HepG2 (cell line): ENCODE measurements around the gene S100A8.

ENCODE experiments used
- CTCF ChIP-seq: sonication (generic); formaldehyde crosslinking; IDR thresholded peaks from 2 replicates; pipeline ENCODE4 v1.5.0; 2020; ENCODE audit warnings: mild to moderate bottlenecking, missing genetic modification reagents, moderate library complexity
- E2F1 ChIP-seq: sonication (generic); formaldehyde crosslinking; IDR thresholded peaks from 2 replicates; pipeline ENCODE4 v1.5.0; 2020; ENCODE audit warnings: missing genetic modification reagents
- FOXO1 ChIP-seq: sonication (generic); formaldehyde crosslinking; IDR thresholded peaks from 2 replicates; pipeline ENCODE4 v1.4.0; 2020; ENCODE audit warnings: missing genetic modification reagents
- GMEB1 ChIP-seq: sonication (generic); formaldehyde crosslinking; IDR thresholded peaks from 2 replicates; pipeline ENCODE4 v1.5.1; 2020; ENCODE audit warnings: missing genetic modification reagents, mild to moderate bottlenecking, borderline replicate concordance
- HIVEP1 ChIP-seq: sonication (generic); formaldehyde crosslinking; IDR thresholded peaks from 2 replicates; pipeline ENCODE4 v1.4.0; 2020; ENCODE audit warnings: mild to moderate bottlenecking, missing genetic modification reagents
- HOXA3 ChIP-seq: sonication (generic); formaldehyde crosslinking; IDR thresholded peaks from 2 replicates; pipeline ENCODE4 v1.5.0; 2020; ENCODE audit warnings: missing genetic modification reagents
- MEF2D ChIP-seq: sonication (generic); formaldehyde crosslinking; IDR thresholded peaks from 2 replicates; pipeline ENCODE4 v1.5.1; 2020; ENCODE audit warnings: mild to moderate bottlenecking, missing genetic modification reagents
- NR2F6 ChIP-seq, 2 experiments: IDR thresholded peaks; 2 replicates each; pipeline ENCODE4 v1.6.1; 2016; ENCODE audit warnings: antibody characterized with exemption in 1 of 2, mild to moderate bottlenecking in 1 of 2
- PHB2 ChIP-seq: fragments of 450-650 bp; IDR thresholded peaks from 2 replicates; pipeline ENCODE4 v1.6.1; 2018; ENCODE audit not compliant: partially characterized antibody
- POLR2AphosphoS2 ChIP-seq: IDR thresholded peaks from 2 replicates; pipeline ENCODE4 v1.6.1; 2011; ENCODE audit warnings: low read depth, low read length, improper control_type of control experiment
- POLR2AphosphoS5 ChIP-seq: IDR thresholded peaks from 2 replicates; pipeline ENCODE4 v1.6.1; 2012; ENCODE audit warnings: low read depth, low read length
- ZNF333 ChIP-seq: sonication (generic); formaldehyde crosslinking; IDR thresholded peaks from 2 replicates; pipeline ENCODE4 v1.4.0; 2020; ENCODE audit warnings: mild to moderate bottlenecking, missing genetic modification reagents, borderline replicate concordance
- ZNF792 ChIP-seq: IDR thresholded peaks from 2 replicates; pipeline ENCODE4 v1.6.1; 2016

GRCh38 chr1:153360190-153360589 lies 30.7 kb downstream of the S100A8 start:
- no peak for TF ChIP-seq HIVEP1 (CRISPR knock-in tag)
- TF ChIP-seq NR2F6 (IDR thresholded peaks at IDR 0.05) = no peak
- TF ChIP-seq NR2F6 (CRISPR knock-in tag; IDR thresholded peaks at IDR 0.05) = no peak
- no peak for TF ChIP-seq ZNF333 (CRISPR knock-in tag)
- TF ChIP-seq PHB2 = no peak
- TF ChIP-seq POLR2AphosphoS2 = no peak
- no peak for TF ChIP-seq CTCF
- TF ChIP-seq HOXA3 = no peak
- no peak for TF ChIP-seq POLR2AphosphoS5
- TF ChIP-seq GMEB1 = no peak
- no peak for TF ChIP-seq E2F1 (CRISPR knock-in tag)
- TF ChIP-seq FOXO1 (CRISPR knock-in tag) = no peak
- TF ChIP-seq MEF2D (CRISPR knock-in tag) = no peak
- no peak for TF ChIP-seq ZNF792 (CRISPR knock-in tag)
